A673 (cell line): ENCODE data around the gene GMEB2. TPM values are rescaled to one million over a fixed set of nuclear protein-coding genes. Genes with fewer than 3 reads are reported as not detected.

Experiments
- BruUV-seq: library from RNA; stranded (reverse); fragments of 400-500 nt; replicated peaks from 2 replicates; lab custom pipeline; 2021; lab: Mats Ljungman, UMichigan
- CTCF ChIA-PET: fragments of 300-600 bp; sonication (Branson Sonifier 250); formaldehyde crosslinking; loops from one replicate; lab custom pipeline; 2022; ENCODE audit warnings: antibody characterized with exemption; lab: Charles Lee
- POLR2A ChIA-PET: fragments of 300-600 bp; sonication (Branson Sonifier 250); formaldehyde crosslinking; loops from one replicate; lab custom pipeline; 2022; ENCODE audit warnings: antibody characterized with exemption; ENCODE audit not compliant: low non-redundant PET; lab: Charles Lee
- DNase-seq: peaks from one replicate; pipeline ENCODE4 v3.0.0-alpha.2; 2015; ENCODE audit warnings: low spot score
- H3K27ac ChIP-seq: fragments of 200-600 bp; sonication (generic); 2 replicates; pipeline ENCODE4 v1.5.1; 2016; ENCODE audit warnings: mixed run types, low read depth, mild to moderate bottlenecking, mixed read lengths, antibody characterized with exemption, low read length; ENCODE audit not compliant: poor library complexity, severe bottlenecking
- H3K27me3 ChIP-seq: fragments of 200-600 bp; sonication (generic); replicated peaks from 2 replicates; pipeline ENCODE4 v1.6.1; 2017; ENCODE audit warnings: mixed run types, low read depth, mild to moderate bottlenecking, mixed read lengths, antibody characterized with exemption, low read length; ENCODE audit not compliant: insufficient read depth, poor library complexity
- H3K36me3 ChIP-seq: fragments of 200-600 bp; sonication (generic); 2 replicates; pipeline ENCODE4 v1.6.1; 2016; ENCODE audit warnings: mixed run types, mild to moderate bottlenecking, mixed read lengths, antibody characterized with exemption, low read length; ENCODE audit not compliant: insufficient read depth, poor library complexity, severe bottlenecking
- H3K4me1 ChIP-seq: fragments of 200-600 bp; sonication (generic); 2 replicates; pipeline ENCODE4 v1.6.1; 2017; ENCODE audit warnings: mixed run types, mild to moderate bottlenecking, mixed read lengths, antibody characterized with exemption, low read length; ENCODE audit not compliant: insufficient read depth, poor library complexity, severe bottlenecking
- H3K4me3 ChIP-seq: fragments of 200-600 bp; sonication (generic); 2 replicates; pipeline ENCODE4 v1.5.1; 2016; ENCODE audit warnings: low read depth, mixed run types, mild to moderate bottlenecking, mixed read lengths, low read length; ENCODE audit not compliant: poor library complexity, severe bottlenecking
- H3K9me3 ChIP-seq: fragments of 200-600 bp; sonication (generic); 2 replicates; pipeline ENCODE4 v1.6.1; 2016; ENCODE audit warnings: mixed run types, low read depth, mild to moderate bottlenecking, mixed read lengths, antibody characterized with exemption, low read length; ENCODE audit not compliant: poor library complexity, severe bottlenecking
- EZH2 ChIP-seq: fragments of 200-600 bp; sonication (generic); IDR thresholded peaks from 2 replicates; pipeline ENCODE4 v1.6.1; 2017; ENCODE audit warnings: borderline replicate concordance, low read depth, mild to moderate bottlenecking, mixed read lengths, antibody characterized with exemption, low read length; ENCODE audit not compliant: poor library complexity, severe bottlenecking
- intact Hi-C: fragments of 100-400 bp; cut with micrococcal nuclease; formaldehyde crosslinking; loops from one replicate; pipeline ENCODE4 v1.10.0; 2022; ENCODE audit not compliant: unreplicated experiment
- total RNA-seq: library from RNA; stranded (reverse); gene quantifications from 2 replicates; pipeline ENCODE4 v1.2.3, GENCODE V29; 2021
- TF ChIP-seq, protein P1 (sequence below): fragments of 300-800, 200-600 bp; sonication (generic); conservative IDR thresholded peaks from 2 replicates; pipeline ENCODE4 v1.5.1; 2017; ENCODE audit warnings: low read depth, mild to moderate bottlenecking, antibody characterized with exemption, low read length, moderate library complexity, mixed read lengths

GMEB2 gene
- total RNA-seq, 1 experiment from 2014 or later: 12.8 TPM

DNA sequence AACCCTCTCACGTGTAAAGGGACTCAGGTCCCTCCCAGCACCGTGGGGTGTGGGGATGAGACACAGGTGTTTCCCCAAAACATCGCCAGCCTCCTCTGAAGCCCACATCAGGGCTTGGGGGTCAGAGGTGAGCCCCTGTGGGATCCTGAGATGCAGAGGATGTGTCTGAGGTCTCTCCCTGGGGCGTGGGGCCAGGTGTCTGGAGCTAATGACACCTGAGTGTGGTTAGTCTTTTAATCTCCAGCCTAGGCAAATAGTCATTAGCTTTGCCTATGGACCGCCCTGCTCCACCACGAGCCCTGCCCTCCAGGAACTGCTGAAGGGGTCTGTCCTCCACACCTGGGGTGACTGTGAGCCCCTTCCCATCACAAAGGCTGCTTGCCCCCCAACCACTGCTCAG, 81.1 kb downstream of the GMEB2 start:
- intact Hi-C loops: no loop called here
- Histone ChIP-seq H3K27me3 (peaks cover 48% of the 10 kb centered on the region), H3K9me3 (no peaks in the 10 kb centered on the region), H3K4me1 (no peaks in the 10 kb centered on the region), H3K36me3 (no peaks in the 10 kb centered on the region), H3K27ac (no peak overlapping the region), H3K4me3 (no peak overlapping the region)
- no peak for TF ChIP-seq EZH2
- TF ChIP-seq, protein P1, sequence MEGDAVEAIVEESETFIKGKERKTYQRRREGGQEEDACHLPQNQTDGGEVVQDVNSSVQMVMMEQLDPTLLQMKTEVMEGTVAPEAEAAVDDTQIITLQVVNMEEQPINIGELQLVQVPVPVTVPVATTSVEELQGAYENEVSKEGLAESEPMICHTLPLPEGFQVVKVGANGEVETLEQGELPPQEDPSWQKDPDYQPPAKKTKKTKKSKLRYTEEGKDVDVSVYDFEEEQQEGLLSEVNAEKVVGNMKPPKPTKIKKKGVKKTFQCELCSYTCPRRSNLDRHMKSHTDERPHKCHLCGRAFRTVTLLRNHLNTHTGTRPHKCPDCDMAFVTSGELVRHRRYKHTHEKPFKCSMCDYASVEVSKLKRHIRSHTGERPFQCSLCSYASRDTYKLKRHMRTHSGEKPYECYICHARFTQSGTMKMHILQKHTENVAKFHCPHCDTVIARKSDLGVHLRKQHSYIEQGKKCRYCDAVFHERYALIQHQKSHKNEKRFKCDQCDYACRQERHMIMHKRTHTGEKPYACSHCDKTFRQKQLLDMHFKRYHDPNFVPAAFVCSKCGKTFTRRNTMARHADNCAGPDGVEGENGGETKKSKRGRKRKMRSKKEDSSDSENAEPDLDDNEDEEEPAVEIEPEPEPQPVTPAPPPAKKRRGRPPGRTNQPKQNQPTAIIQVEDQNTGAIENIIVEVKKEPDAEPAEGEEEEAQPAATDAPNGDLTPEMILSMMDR: no peak
- CTCF ChIA-PET: no interaction called here
- no TSS peak for BruUV-seq
- DNase-seq: no peak
- POLR2A ChIA-PET: no interaction called here

- TF ChIP-seq, protein P1: no peak
- TF ChIP-seq EZH2: no peak
- intact Hi-C loops: no loop called here
- no peak for DNase-seq
- ChIA-PET POLR2A (no interaction called here), CTCF (no interaction called here)
- peaks cover 48% of the 10 kb centered on the region for H3K27me3 ChIP-seq
- H3K36me3 ChIP-seq: no peaks in the 10 kb centered on the region
- no peak overlapping the region for H3K4me3 ChIP-seq
- H3K9me3 ChIP-seq: no peaks in the 10 kb centered on the region
- H3K27ac ChIP-seq: no peak overlapping the region
- H3K4me1 ChIP-seq: no peaks in the 10 kb centered on the region
- no TSS peak for BruUV-seq
Observed at GRCh38 chr20:63544958-63545516, 81.9 kb downstream of the GMEB2 start.

GRCh38 chr20:63544241-63544957, 82.5 kb downstream of the GMEB2 start:
- intact Hi-C loops: no loop called here
- Histone ChIP-seq H3K36me3 (no peaks in the 10 kb centered on the region), H3K9me3 (no peaks in the 10 kb centered on the region), H3K27me3 (peaks cover 48% of the 10 kb centered on the region), H3K4me3 (no peak overlapping the region), H3K27ac (no peak overlapping the region), H3K4me1 (no peaks in the 10 kb centered on the region)
- POLR2A ChIA-PET: no interaction called here
- CTCF ChIA-PET: no interaction called here
- no TSS peak for BruUV-seq
- TF ChIP-seq, protein P1: no peak
- TF ChIP-seq EZH2: no peak
- DNase-seq: no peak
